ENCODE measurements around the gene ARHGAP45.

DNA sequence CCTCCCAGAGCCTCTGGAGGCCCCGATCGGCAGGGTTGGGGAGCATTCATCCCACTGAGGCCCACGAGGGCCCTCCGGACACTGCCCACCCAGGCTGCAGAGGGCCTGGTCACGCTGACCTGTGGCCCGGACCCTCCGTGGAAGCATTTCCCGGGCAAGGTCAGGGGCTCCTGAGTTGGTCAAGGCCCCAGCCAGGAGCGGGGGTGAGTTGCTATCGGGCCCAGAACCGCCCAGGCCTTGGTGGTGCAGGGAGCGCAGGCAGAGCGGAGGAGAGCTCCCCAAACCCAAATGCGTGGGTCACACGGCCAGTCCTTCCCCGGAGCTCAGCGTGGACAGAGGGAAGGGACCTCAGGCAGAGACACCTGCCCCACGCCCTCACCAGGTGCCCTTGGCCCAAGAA is 62.6 kb downstream of the ARHGAP45 start:
- TF ChIP-seq MAFK (IDR thresholded peaks at IDR 0.05; ENCODE audit: low read depth, low read length), result no peak
- TF ChIP-seq POLR2A (IDR thresholded peaks at IDR 0.05; ENCODE audit: control extremely low read depth in 1 of 2, low read depth in 2 of 2, low read length in 2 of 2), result no peak
- TF ChIP-seq, protein P1, sequence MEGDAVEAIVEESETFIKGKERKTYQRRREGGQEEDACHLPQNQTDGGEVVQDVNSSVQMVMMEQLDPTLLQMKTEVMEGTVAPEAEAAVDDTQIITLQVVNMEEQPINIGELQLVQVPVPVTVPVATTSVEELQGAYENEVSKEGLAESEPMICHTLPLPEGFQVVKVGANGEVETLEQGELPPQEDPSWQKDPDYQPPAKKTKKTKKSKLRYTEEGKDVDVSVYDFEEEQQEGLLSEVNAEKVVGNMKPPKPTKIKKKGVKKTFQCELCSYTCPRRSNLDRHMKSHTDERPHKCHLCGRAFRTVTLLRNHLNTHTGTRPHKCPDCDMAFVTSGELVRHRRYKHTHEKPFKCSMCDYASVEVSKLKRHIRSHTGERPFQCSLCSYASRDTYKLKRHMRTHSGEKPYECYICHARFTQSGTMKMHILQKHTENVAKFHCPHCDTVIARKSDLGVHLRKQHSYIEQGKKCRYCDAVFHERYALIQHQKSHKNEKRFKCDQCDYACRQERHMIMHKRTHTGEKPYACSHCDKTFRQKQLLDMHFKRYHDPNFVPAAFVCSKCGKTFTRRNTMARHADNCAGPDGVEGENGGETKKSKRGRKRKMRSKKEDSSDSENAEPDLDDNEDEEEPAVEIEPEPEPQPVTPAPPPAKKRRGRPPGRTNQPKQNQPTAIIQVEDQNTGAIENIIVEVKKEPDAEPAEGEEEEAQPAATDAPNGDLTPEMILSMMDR (IDR thresholded peaks at IDR 0.05; ENCODE audit: control extremely low read depth in 1 of 3, insufficient read depth in 1 of 3, low read depth in 1 of 3, low read length in 3 of 3), result no peak
- TF ChIP-seq POLR2AphosphoS5 (IDR thresholded peaks at IDR 0.05; ENCODE audit: low read depth, low read length), result no peak
- no peak for TF ChIP-seq EZH2 (IDR thresholded peaks at IDR 0.05; ENCODE audit: low read depth, low read length, severe bottlenecking)
- TF ChIP-seq TAF1 (IDR thresholded peaks at IDR 0.05; ENCODE audit: low read depth, low read length), result no peak
- no peak for TF ChIP-seq PHF8 (conservative IDR thresholded peaks at IDR 0.05; ENCODE audit: low read depth, low read length)
- TF ChIP-seq SIX5 (IDR thresholded peaks at IDR 0.05; ENCODE audit: low read depth, low read length), result no peak
- TF ChIP-seq ASH2L (IDR thresholded peaks at IDR 0.05; ENCODE audit: low read length), result no peak
- no peak for TF ChIP-seq TCF12 (IDR thresholded peaks at IDR 0.05; ENCODE audit: low read depth, low read length)
- TF ChIP-seq NRF1 (IDR thresholded peaks at IDR 0.05; ENCODE audit: low read depth, low read length), result no peak
